Erythroblast (primary cell): Measurements from ENCODE around the gene ETV3.

Experiments used
- DNase-seq, 2 experiments: peaks; one replicate each; lab custom pipeline; 2025; lab: John Stamatoyannopoulos, UW
- GATA1 ChIP-seq: IDR thresholded peaks from 2 replicates; pipeline ENCODE4 v1.6.1; 2011; ENCODE audit warnings: low read depth, mild to moderate bottlenecking, control low read depth, low read length, moderate library complexity
- POLR2A ChIP-seq: IDR thresholded peaks from 2 replicates; pipeline ENCODE4 v1.6.1; 2011; ENCODE audit warnings: mild to moderate bottlenecking, low read length

The ETV3 gene

GRCh38 chr1:157152510-157152909 lies 14.3 kb upstream of the ETV3 start:
- no peak for TF ChIP-seq POLR2A
- no peak for TF ChIP-seq GATA1
- DNase-seq = no peak

DNA sequence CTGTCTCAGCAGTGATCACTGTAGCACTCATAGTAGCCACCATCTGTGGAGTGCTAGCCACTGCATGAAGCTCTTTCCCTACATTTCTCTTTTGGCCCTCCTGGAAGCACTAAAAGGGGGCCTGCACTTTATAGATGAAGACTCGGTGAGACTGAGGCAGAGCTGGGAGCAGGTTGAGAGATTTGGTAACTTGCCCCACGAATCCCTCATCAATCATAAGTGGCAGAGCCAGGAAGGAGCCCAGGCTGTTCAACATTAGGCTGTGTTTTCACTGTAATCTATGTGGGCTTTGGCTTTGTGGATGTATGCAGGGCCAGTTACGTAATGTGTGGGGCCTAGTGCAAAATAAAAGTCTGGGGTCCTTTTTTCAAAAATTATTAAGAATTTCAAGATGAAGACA lies 13.3 kb upstream of the ETV3 start:
- DNase-seq = peak in 1 of 2 experiments; percentile 23
- TF ChIP-seq GATA1 = no peak
- no peak for TF ChIP-seq POLR2A

GRCh38 chr1:157151073-157151472 lies 12.9 kb upstream of the ETV3 start:
- TF ChIP-seq POLR2A (no peak), GATA1 (no peak)

DNA sequence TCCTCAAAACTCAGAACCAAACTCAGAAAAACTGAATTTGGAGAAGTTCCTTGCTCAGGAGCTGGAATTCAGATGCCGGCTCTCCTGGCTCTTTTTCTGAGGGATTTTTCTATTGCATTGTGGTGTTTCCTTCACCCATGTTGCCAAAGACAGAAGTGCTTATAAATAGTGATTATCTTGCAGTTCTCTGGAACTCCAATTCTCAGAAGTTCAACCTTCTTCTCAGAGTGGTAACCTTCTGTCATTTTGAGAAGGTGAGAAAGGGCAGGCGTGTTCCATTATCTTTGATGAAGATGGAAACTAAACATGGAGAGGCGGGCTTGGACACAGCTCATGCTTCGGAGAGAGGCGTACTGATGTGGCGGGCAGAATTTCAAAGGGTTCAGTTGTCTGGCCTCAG lies 12.4 kb upstream of the ETV3 start:
- DNase-seq = no peak
- TF ChIP-seq POLR2A (no peak), GATA1 (no peak)

More at GRCh38 chr1:157151073-157151472, 12.9 kb upstream of the ETV3 start:
- DNase-seq = peak; percentile 37 to 71

GRCh38 chr1:157147906-157148700 lies 9.9 kb upstream of the ETV3 start:
- DNase-seq = peak in 1 of 2 experiments; percentile 10
- TF ChIP-seq GATA1 (no peak), POLR2A (no peak)

DNA sequence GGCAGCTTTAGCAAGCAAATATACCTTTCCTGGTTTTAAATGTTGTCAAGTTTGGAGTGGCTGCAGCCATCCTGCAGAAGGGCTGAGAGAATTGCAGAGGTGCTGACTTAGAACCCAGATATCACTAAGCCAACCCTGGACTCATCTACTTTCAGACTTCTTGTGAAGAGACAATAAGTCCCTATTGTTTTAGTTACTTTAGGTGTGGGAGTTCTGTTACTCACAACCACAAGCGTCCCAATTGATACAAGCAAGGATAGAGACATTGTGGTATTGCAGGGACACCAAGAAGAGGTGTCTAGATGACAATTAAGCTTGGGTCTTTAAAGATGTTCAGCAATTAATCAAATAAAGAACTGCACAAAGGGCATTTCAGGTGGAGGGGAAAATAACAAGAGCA lies 8.8 kb upstream of the ETV3 start:
- TF ChIP-seq POLR2A (no peak), GATA1 (no peak)
- no peak for DNase-seq

GRCh38 chr1:157146244-157146643 lies 8.0 kb upstream of the ETV3 start:
- no peak for DNase-seq
- TF ChIP-seq GATA1 (no peak), POLR2A (no peak)

DNA sequence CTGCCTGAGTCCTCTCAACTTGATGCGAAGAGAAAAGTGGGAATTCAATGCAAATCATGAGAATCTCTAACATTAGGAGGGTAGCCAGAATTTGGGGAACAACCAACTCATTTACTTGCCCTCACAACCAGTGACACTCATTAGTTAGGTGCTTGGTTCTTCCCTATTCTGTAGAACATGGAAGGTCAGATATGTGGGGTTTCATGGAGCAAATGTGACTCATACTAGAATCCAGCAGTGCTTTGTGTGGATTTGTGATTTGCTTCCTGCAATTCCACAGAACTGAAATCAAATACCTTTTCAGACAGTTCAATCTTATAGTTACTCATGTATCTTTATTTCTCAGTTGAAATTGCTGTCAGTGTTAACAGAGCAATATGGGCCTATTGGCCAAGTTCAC lies 6.9 kb upstream of the ETV3 start:
- TF ChIP-seq POLR2A = no peak
- TF ChIP-seq GATA1 = no peak

GRCh38 chr1:157144509-157144908 lies 6.3 kb upstream of the ETV3 start:
- no peak for TF ChIP-seq GATA1
- TF ChIP-seq POLR2A = no peak
- no peak for DNase-seq

More for the DNA sequence above, 6.9 kb upstream of the ETV3 start:
- no peak for DNase-seq

- no peak for DNase-seq
- TF ChIP-seq GATA1 (no peak), POLR2A (no peak)
These were observed 4.7 kb upstream of the ETV3 start for GRCh38 chr1:157142765-157143423.

DNA sequence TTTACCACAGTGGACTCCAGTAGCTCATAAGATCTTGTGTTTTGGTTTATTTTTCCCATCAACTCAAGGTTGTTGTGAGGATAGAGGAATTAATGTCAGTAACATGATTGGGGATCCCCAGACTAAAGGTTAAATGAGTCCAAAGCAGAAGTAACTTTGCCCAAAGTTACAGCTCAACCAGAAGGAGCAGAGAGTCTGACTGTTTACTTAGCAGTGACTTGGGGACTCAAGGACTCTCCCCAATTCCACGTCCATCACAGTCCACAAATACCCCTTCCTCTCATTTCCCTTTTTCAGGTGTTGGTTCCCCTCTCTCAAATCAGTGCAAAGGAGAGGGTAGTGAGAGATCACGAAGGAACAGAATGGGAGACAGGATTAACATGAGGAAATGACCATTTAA lies 4.0 kb upstream of the ETV3 start:
- TF ChIP-seq POLR2A (no peak), GATA1 (no peak)
- DNase-seq = no peak

DNA sequence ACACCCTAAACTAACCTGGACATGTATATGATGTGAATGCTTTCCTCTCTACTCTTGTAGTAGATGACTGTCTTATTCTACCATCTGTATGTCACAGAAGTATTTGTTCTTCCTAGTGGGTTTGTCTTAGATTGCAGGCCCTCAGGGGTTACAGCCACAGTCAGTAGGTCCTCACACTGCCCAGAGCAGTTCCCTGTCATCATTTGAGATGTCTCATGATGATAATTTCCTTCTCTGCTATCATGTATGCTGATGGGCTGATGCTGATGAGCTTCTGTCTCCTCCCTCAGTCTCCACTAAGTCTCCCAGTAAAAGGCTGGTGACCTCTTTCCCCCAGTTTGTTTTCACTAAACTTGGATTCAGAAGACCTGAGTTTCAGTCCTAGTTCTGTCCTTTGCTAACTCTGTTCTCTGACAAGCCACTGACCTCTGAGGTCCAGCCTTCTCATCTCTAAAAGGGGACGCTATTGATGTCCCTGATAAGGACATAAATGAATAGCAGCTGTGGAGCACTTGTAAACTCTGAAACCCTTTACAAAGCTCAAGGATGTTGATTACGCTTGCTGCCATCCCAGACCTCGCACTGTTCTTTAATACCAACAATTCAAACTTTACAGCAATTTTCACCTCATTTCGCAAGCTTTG lies 3.1 kb upstream of the ETV3 start:
- no peak for DNase-seq
- TF ChIP-seq POLR2A (no peak), GATA1 (no peak)

DNA sequence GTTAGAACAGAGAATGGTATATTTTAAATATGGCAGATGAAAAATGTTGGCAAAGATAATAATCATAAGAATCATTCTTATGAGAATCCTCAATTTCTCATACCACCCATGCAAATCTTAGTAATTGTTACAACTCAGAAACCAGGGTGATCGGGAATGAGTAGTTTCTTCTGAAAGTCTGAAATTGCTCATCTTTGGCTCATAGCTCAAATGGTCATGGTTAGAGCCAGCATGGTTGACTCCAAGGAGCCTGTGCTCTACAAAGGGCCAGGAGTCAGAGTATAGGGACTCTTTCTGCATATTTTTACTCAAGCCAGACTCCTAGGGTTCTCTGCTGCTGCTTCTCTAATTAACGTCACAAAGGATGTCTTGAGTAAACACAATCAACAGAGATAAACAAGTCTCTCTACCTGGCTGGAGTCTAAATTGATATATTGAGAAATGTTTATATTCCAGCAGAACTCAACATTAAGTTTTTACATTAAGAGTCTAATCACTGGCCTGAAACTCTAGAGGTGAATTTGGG lies 1.9 kb upstream of the ETV3 start:
- no peak for DNase-seq
- no peak for TF ChIP-seq GATA1

GRCh38 chr1:157139052-157139715 lies 989 bp upstream of the ETV3 start:
- TF ChIP-seq GATA1 = no peak
- no peak for TF ChIP-seq POLR2A
- no peak for DNase-seq
